HepG2 (cell line): ENCODE results near the gene CS. TPM values are rescaled to one million over a fixed set of nuclear protein-coding genes. Genes with fewer than 3 reads are reported as not detected.

Source experiments
- ATAC-seq: fragments of 200-7000 bp; cut with Tn5 transposase; 3 replicates; pipeline ENCODE4 v1.9.1; 2020; ENCODE audit warnings: mild to moderate bottlenecking, moderate library complexity
- BruUV-seq: library from RNA; stranded (reverse); fragments of 400-500 nt; replicated peaks from 2 replicates; lab custom pipeline; 2021; lab: Mats Ljungman, UMichigan
- CTCF ChIA-PET: fragments of 300-600 bp; formaldehyde crosslinking; extraction: SDS; loops from one replicate; lab custom pipeline; 2021; ENCODE audit warnings: low total read pairs, inconsistent platforms, low intra/inter-chr PET ratio; lab: Yijun Ruan, JAX
- POLR2A ChIA-PET: fragments of 350-600 bp; sonication (Branson Sonifier 250); formaldehyde crosslinking; loops from one replicate; lab custom pipeline; 2020; ENCODE audit warnings: antibody characterized with exemption, inconsistent platforms; lab: Yijun Ruan, JAX
- DNase-seq: peaks from one replicate; pipeline ENCODE4 v3.0.0-alpha.2; 2015; ENCODE audit warnings: low spot score
- FAIRE-seq: peaks from 3 replicates; lab custom pipeline; 2011; peaks lifted over from hg19 to GRCh38; lab: Jason Lieb, UNC
- H2AFZ ChIP-seq: one replicate; pipeline ENCODE4 v1.6.1; 2011; ENCODE audit warnings: low read length, inconsistent platforms
- H3K27ac ChIP-seq: fragments of 300-600 bp; 3 replicates; pipeline ENCODE4 v1.8.0; 2011; ENCODE audit warnings: mixed run types, mild to moderate bottlenecking, mixed read lengths, low read length, inconsistent platforms; ENCODE audit not compliant: insufficient read depth; ENCODE audit errors: extremely low read length
- H3K27me3 ChIP-seq, 2 experiments: fragments of 200-600 bp in 1 of 2; 2 replicates in 1 of 2; 3 replicates in 1 of 2; pipeline versions ENCODE4 v1.6.0 to v1.8.0; 2011; ENCODE audit warnings: low read length in 2 of 2, mild to moderate bottlenecking in 2 of 2, moderate library complexity in 2 of 2, inconsistent platforms in 1 of 2; ENCODE audit not compliant: insufficient read depth in 2 of 2, control insufficient read depth in 1 of 2
- H3K36me3 ChIP-seq, 2 experiments: fragments of 200-600 bp in 1 of 2; replicated peaks in 1 of 2; 2 replicates in 1 of 2; 3 replicates in 1 of 2; pipeline versions ENCODE4 v1.5.1 to v1.8.0; 2011; ENCODE audit warnings: low read length in 2 of 2, inconsistent platforms in 1 of 2; ENCODE audit not compliant: insufficient read depth in 2 of 2, control insufficient read depth in 1 of 2
- H3K4me1 ChIP-seq: 2 replicates; pipeline ENCODE4 v1.5.1; 2012; ENCODE audit warnings: low read length, inconsistent platforms; ENCODE audit not compliant: insufficient read depth
- H3K4me2 ChIP-seq: 2 replicates; pipeline ENCODE4 v1.6.0; 2011; ENCODE audit warnings: low read depth, low read length, inconsistent platforms
- H3K4me3 ChIP-seq, 3 experiments: fragments of 200-600 bp in 1 of 3; sonication (generic), shearing (Covaris generic) in 1 of 3; replicated peaks in 1 of 3; 2 replicates each; pipeline ENCODE4 v1.5.1; 2011 to 2016; ENCODE audit warnings: low read length in 3 of 3, inconsistent platforms in 2 of 3, low read depth in 2 of 3, mild to moderate bottlenecking in 2 of 3, control low read depth in 1 of 3, mixed read lengths in 1 of 3; ENCODE audit not compliant: insufficient read depth in 1 of 3
- H3K79me2 ChIP-seq: one replicate; pipeline ENCODE4 v1.6.1; 2011; ENCODE audit warnings: low read length, inconsistent platforms; ENCODE audit not compliant: insufficient read depth
- H3K9ac ChIP-seq: 2 replicates; pipeline ENCODE4 v1.6.0; 2011; ENCODE audit warnings: mild to moderate bottlenecking, low read depth, low read length, inconsistent platforms; ENCODE audit not compliant: insufficient read depth
- H3K9me3 ChIP-seq: 2 replicates; pipeline ENCODE4 v1.5.1; 2012; ENCODE audit warnings: mild to moderate bottlenecking, low read length
- H4K20me1 ChIP-seq: 2 replicates; pipeline ENCODE4 v1.6.0; 2011; ENCODE audit warnings: inconsistent platforms, mild to moderate bottlenecking, low read length, moderate library complexity; ENCODE audit not compliant: insufficient read depth
- PAX8 ChIP-seq: sonication (generic); formaldehyde crosslinking; IDR thresholded peaks from 2 replicates; pipeline ENCODE4 v1.8.0; 2022; ENCODE audit warnings: mild to moderate bottlenecking, missing genetic modification reagents, borderline replicate concordance
- ZNF577 ChIP-seq: sonication (generic); formaldehyde crosslinking; IDR thresholded peaks from 2 replicates; pipeline ENCODE4 v1.4.0; 2020; ENCODE audit warnings: mild to moderate bottlenecking, low read depth, missing genetic modification reagents, borderline replicate concordance
- WGBS: methylation state at CpG from one replicate; pipeline ENCODE4 v1.1.6; 2017; ENCODE audit warnings: low lambda C conversion rate; 5-methylcytosine and 5-hydroxymethylcytosine counted together
- in situ Hi-C: cut with HindIII; loops from 2 replicates; pipeline ENCODE4 v1.10.0; 2017; ENCODE audit warnings: low pct_unique_long_range_greater_than_20kb; ENCODE audit not compliant: extremely low pct_ligation_motif_present
- intact Hi-C: fragments of 100-400 bp; cut with micrococcal nuclease; formaldehyde crosslinking; loops from one replicate; pipeline ENCODE4 v1.10.0; 2022; ENCODE audit not compliant: unreplicated experiment
- polyA plus RNA-seq, 8 experiments: library from polyadenylated mRNA; depleted of rRNA in 3 of 8; stranded (reverse) in 7 of 8; unstranded in 1 of 8; fragments of >200 nt; fragmentation: Illumina TruSeq in 4 of 8; extraction: Trizol in 4 of 8; gene quantifications; 2 replicates each; pipeline versions ENCODE4 v1.2.1 to v1.2.3, GENCODE V29; 2011 to 2016; ENCODE audit warnings: low read depth in 4 of 8, missing spikeins in 1 of 8, mixed read lengths in 1 of 8; ENCODE audit not compliant: insufficient read depth in 1 of 8
- total RNA-seq, 5 experiments: library from RNA; depleted of rRNA; stranded (reverse); fragments of >200 nt; fragmentation: Illumina TruSeq; extraction: Trizol; gene quantifications; 2 replicates each; pipeline ENCODE4 v1.2.3, GENCODE V29; 2016; ENCODE audit warnings: low read depth in 1 of 5
- TF ChIP-seq, protein P1 (sequence below): sonication (generic); formaldehyde crosslinking; IDR thresholded peaks from 2 replicates; pipeline ENCODE4 v1.4.0; 2020; ENCODE audit warnings: missing genetic modification reagents

Gene CS
- total and polyA plus RNA-seq, 2 of the 13 experiments (the other 11 are each of a cell fraction or from before 2014, with no cell fraction given) = 173 to 175 TPM

- CTCF ChIA-PET = no interaction called here
- no peak overlapping the region for H3K9ac ChIP-seq
- DNase-seq = no peak
Observed at GRCh38 chr12:56261503-56262232, 38.5 kb downstream of the CS start.

More at GRCh38 chr12:56261503-56262232, 38.5 kb downstream of the CS start:
- Histone ChIP-seq H3K79me2 (peaks cover 9% of the 10 kb centered on the region), H3K9me3 (no peaks in the 10 kb centered on the region), H3K27me3 (no peaks in the 10 kb centered on the region; a peak in 1 of 5 replicates), H3K4me1 (peaks cover 24% of the 10 kb centered on the region), H4K20me1 (no peaks in the 10 kb centered on the region), H3K27ac (no peak overlapping the region), H3K4me3 (no peak overlapping the region), H3K4me2 (no peak overlapping the region), H2AFZ (no peak overlapping the region), H3K36me3 (no peaks in the 10 kb centered on the region; a peak in 1 of 5 replicates)
- FAIRE-seq (no peak), ATAC-seq (no peak)
- intact Hi-C loops (no loop called here), in situ Hi-C loops (no loop called here)
- POLR2A ChIA-PET = no interaction called here
- no TSS peak for BruUV-seq
- 31% methylated on average over 5 of the region's 5 CpGs for WGBS
- TF ChIP-seq ZNF577 (CRISPR knock-in tag) = no peak
- no peak for TF ChIP-seq PAX8 (CRISPR knock-in tag)
- TF ChIP-seq, protein P1, sequence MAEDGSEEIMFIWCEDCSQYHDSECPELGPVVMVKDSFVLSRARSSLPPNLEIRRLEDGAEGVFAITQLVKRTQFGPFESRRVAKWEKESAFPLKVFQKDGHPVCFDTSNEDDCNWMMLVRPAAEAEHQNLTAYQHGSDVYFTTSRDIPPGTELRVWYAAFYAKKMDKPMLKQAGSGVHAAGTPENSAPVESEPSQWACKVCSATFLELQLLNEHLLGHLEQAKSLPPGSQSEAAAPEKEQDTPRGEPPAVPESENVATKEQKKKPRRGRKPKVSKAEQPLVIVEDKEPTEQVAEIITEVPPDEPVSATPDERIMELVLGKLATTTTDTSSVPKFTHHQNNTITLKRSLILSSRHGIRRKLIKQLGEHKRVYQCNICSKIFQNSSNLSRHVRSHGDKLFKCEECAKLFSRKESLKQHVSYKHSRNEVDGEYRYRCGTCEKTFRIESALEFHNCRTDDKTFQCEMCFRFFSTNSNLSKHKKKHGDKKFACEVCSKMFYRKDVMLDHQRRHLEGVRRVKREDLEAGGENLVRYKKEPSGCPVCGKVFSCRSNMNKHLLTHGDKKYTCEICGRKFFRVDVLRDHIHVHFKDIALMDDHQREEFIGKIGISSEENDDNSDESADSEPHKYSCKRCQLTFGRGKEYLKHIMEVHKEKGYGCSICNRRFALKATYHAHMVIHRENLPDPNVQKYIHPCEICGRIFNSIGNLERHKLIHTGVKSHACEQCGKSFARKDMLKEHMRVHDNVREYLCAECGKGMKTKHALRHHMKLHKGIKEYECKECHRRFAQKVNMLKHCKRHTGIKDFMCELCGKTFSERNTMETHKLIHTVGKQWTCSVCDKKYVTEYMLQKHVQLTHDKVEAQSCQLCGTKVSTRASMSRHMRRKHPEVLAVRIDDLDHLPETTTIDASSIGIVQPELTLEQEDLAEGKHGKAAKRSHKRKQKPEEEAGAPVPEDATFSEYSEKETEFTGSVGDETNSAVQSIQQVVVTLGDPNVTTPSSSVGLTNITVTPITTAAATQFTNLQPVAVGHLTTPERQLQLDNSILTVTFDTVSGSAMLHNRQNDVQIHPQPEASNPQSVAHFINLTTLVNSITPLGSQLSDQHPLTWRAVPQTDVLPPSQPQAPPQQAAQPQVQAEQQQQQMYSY (CRISPR knock-in tag) = no peak
